Naive thymus-derived CD4-positive, alpha-beta T cell (primary cell): ENCODE results near the gene SELENOO. TPM values are rescaled to one million over a fixed set of nuclear protein-coding genes. Genes with fewer than 3 reads are reported as not detected.
A peak's percentile ranks its signal among the peaks of the same experiment; 100 is the strongest.

Experiments
- ATAC-seq: fragments of 150-1000 bp; cut with Tn5 transposase; 2 replicates; pipeline ENCODE4 v1.10.0; 2021; ENCODE audit warnings: mild to moderate bottlenecking, moderate library complexity
- CTCF ChIA-PET: fragments of 350-600 bp; sonication (Branson Sonifier 250); formaldehyde crosslinking; loops from one replicate; lab custom pipeline; 2021; ENCODE audit warnings: antibody characterized with exemption; lab: Charles Lee
- POLR2A ChIA-PET: fragments of 350-600 bp; sonication (Branson Sonifier 250); formaldehyde crosslinking; loops from one replicate; lab custom pipeline; 2021; ENCODE audit warnings: antibody characterized with exemption, inconsistent platforms; lab: Charles Lee
- DNase-seq, 9 donors: peaks; one replicate each; pipeline versions ENCODE4 v3.0.0 to v3.0.0-alpha.2; 2020 to 2022; ENCODE audit warnings: mixed read lengths in 1 of 9
- H3K27ac ChIP-seq: one replicate; pipeline ENCODE4 v1.7.0; 2013; ENCODE audit warnings: mild to moderate bottlenecking, low read depth, low read length, moderate library complexity
- H3K27me3 ChIP-seq, 2 donors: one replicate each; pipeline ENCODE4 v1.7.0; 2013; ENCODE audit warnings: low read length in 2 of 2, mild to moderate bottlenecking in 2 of 2, moderate library complexity in 2 of 2; ENCODE audit not compliant: control insufficient read depth in 2 of 2, insufficient read depth in 2 of 2
- H3K36me3 ChIP-seq, 3 experiments: 1 replicate in 2 of 3; 2 replicates in 1 of 3; pipeline ENCODE4 v1.7.0; 2013; ENCODE audit warnings: low read length in 3 of 3, mild to moderate bottlenecking in 3 of 3, moderate library complexity in 1 of 3; ENCODE audit not compliant: insufficient read depth in 3 of 3, control insufficient read depth in 2 of 3
- H3K4me1 ChIP-seq, 2 donors: one replicate each; pipeline ENCODE4 v1.7.0; 2013; ENCODE audit warnings: low read length in 2 of 2, mild to moderate bottlenecking in 2 of 2, moderate library complexity in 1 of 2; ENCODE audit not compliant: control insufficient read depth in 2 of 2, insufficient read depth in 2 of 2
- H3K4me3 ChIP-seq: 2 replicates; pipeline ENCODE4 v1.7.0; 2013; ENCODE audit warnings: mild to moderate bottlenecking, low read length
- H3K9me3 ChIP-seq, 3 experiments: 1 replicate in 2 of 3; 2 replicates in 1 of 3; pipeline ENCODE4 v1.7.0; 2013; ENCODE audit warnings: low read length in 3 of 3; ENCODE audit not compliant: control insufficient read depth in 2 of 3
- H3K27ac Mint-ChIP-seq, 9 donors: one replicate each; pipeline ENCODE4 v1.8.0; 2020 to 2022; ENCODE audit warnings: mixed read lengths in 9 of 9, mild to moderate bottlenecking in 8 of 9, moderate library complexity in 5 of 9, inconsistent platforms in 2 of 9
- H3K27me3 Mint-ChIP-seq, 5 donors: one replicate each; pipeline ENCODE4 v1.8.0; 2021 to 2022; ENCODE audit warnings: mixed read lengths in 5 of 5, mild to moderate bottlenecking in 1 of 5
- H3K36me3 Mint-ChIP-seq, 5 donors: one replicate each; pipeline ENCODE4 v1.8.0; 2020 to 2022; ENCODE audit warnings: mixed read lengths in 5 of 5, mild to moderate bottlenecking in 3 of 5, inconsistent platforms in 1 of 5
- H3K4me1 Mint-ChIP-seq, 7 donors: one replicate each; pipeline ENCODE4 v1.8.0; 2020 to 2022; ENCODE audit warnings: mixed read lengths in 7 of 7, mild to moderate bottlenecking in 3 of 7, inconsistent platforms in 1 of 7
- H3K4me3 Mint-ChIP-seq, 10 donors: one replicate each; pipeline ENCODE4 v1.8.0; 2020 to 2022; ENCODE audit warnings: mild to moderate bottlenecking in 10 of 10, mixed read lengths in 10 of 10, moderate library complexity in 6 of 10, inconsistent platforms in 2 of 10
- H3K9me3 Mint-ChIP-seq, 11 donors: one replicate each; pipeline ENCODE4 v1.8.0; 2020 to 2022; ENCODE audit warnings: mixed read lengths in 11 of 11, mild to moderate bottlenecking in 4 of 11, inconsistent platforms in 1 of 11, moderate library complexity in 1 of 11
- intact Hi-C, 2 donors: fragments of 100-400 bp; cut with micrococcal nuclease; formaldehyde crosslinking; loops; one replicate each; pipeline ENCODE4 v1.15.1; 2023
- polyA plus RNA-seq, 2 donors: library from polyadenylated mRNA; unstranded; fragments of 300-500 nt; fragmentation: Illumina TruSeq; gene quantifications; one replicate each; pipeline ENCODE4 v1.2.3, GENCODE V29; 2021
- total RNA-seq, 6 experiments: library from RNA in 5 of 6; stranded (reverse) in 5 of 6; gene quantifications; 1 replicate in 5 of 6; 2 replicates in 1 of 6; pipeline ENCODE4 v1.2.3 and lab custom pipeline; 2021 to 2026

SELENOO gene
- total and polyA plus RNA-seq, 7 experiments from 2014 or later = 3.4 to 36.6 (median 30.6) TPM

DNA sequence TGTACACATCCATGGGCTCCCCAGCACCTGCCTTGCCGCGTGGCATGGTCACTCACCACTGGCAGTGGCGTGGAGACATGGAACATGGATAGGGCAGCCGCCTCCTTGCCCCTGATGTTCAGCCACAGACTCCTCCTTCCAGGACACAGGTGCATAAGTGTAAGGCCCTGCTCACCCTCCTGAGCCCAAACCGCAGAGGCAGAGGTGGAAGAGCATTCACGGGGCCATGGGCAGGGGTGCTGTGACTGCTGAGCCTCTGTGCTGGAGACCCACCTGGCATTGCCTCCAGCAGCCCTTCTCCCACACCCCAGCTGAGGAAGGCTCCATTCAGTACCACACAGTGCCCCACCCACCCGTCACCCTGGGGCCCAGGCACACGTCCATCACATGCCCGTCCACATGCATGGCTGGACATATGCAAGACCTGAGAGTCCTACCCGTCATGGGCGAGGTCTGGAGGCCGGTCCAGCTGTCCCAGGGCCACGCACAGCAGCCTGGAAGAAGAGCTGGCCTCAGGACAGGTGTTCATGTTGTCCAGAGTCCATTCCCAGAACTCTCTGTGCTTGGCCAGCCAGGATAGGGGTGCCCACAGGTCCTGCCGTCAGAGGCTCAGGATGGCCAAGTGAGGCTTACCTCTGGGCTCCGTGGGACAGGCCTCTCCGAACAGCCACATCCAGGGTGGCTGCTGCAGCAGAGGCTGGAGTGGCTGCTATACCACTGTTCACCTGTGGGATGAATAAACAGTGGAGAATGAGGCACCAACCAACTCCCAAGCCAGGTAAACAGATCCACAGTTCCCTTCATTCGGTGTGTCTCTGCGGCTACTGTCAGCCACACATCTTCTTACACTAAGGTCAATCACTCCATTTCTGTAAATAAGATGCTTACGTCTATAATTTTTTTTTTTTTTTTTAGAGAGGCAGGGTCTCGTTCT, 45.7 kb downstream of the SELENOO start:
- H3K27me3 Mint-ChIP-seq = no peaks in the 10 kb centered on the region
- CTCF ChIA-PET = no interaction called here
- no peak overlapping the region for H3K4me3 ChIP-seq

DNA sequence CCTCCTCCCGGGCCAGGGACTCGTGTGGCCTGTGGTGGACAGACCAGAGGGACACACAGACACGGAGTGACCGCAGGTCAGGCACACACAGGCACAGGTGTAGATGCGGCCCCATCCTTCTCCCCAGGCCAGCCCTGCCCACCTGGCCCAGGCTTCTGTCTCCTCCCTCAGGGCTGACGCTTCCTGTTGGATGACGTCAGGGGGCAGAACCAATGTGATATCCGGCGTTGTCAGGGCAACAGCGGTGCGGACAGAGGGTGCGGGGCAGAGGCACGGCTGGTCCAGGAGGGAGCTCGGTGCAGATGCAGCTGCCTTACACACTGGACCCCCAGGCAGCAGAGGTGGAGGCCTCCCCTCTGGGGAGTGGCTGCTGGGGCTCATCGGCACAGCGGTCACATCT, 46.9 kb downstream of the SELENOO start:
- Mint-ChIP-seq H3K27me3 (no peaks in the 10 kb centered on the region), H3K4me1 (peaks cover 10 to 42% (median 28%) of the 10 kb centered on the region in 7 donors), H3K36me3 (peaks cover 0 to 6% (median 3%) of the 10 kb centered on the region in 5 donors), H3K27ac (peak overlapping the region in 5 of 9 donors; percentile 38 to 91 (median 63)), H3K9me3 (no peaks in the 10 kb centered on the region), H3K4me3 (peak overlapping the region in 7 of 10 donors; percentile 29 to 75 (median 52))
- H3K4me1 ChIP-seq = peaks cover 37 to 57% of the 10 kb centered on the region in 2 donors
- CTCF ChIA-PET = no interaction called here
- peak; percentile 4 for ATAC-seq
- H3K27me3 ChIP-seq = no peaks in the 10 kb centered on the region
- H3K27ac ChIP-seq = no peak overlapping the region
- DNase-seq = peak in 1 of 9 donors; percentile 35
- intact Hi-C loops = no loop called here
- no peaks in the 10 kb centered on the region for H3K9me3 ChIP-seq
- POLR2A ChIA-PET = interaction anchor here (0.9 to 1.2 kb wide), 2 partner anchors 261 to 373 kb away, joined by 3 read pairs; no protein-coding TSS in a partner anchor
- H3K36me3 ChIP-seq = peaks cover 0 to 38% (median 0%) of the 10 kb centered on the region in 3 experiments
- no peak overlapping the region for H3K4me3 ChIP-seq

More for the DNA sequence above, 45.7 kb downstream of the SELENOO start:
- no peaks in the 10 kb centered on the region for H3K27me3 ChIP-seq
- H3K4me1 ChIP-seq = peaks cover 46 to 63% of the 10 kb centered on the region in 2 donors
- Mint-ChIP-seq H3K27ac (peak overlapping the region in 5 of 9 donors; percentile 38 to 70 (median 49)), H3K4me1 (peaks cover 14 to 55% (median 38%) of the 10 kb centered on the region in 7 donors), H3K4me3 (peak overlapping the region in 9 of 10 donors; percentile 29 to 100 (median 66)), H3K9me3 (no peaks in the 10 kb centered on the region), H3K36me3 (peaks cover 0 to 6% (median 3%) of the 10 kb centered on the region in 5 donors)
- H3K36me3 ChIP-seq = peaks cover 0 to 38% (median 0%) of the 10 kb centered on the region in 3 experiments
- ATAC-seq = no peak
- DNase-seq = no peak
- no peaks in the 10 kb centered on the region for H3K9me3 ChIP-seq
- POLR2A ChIA-PET = interaction anchor here (0.8 to 2.6 kb wide), 4 partner anchors 56 to 374 kb away, joined by 3 to 14 read pairs (median 4); partner anchors contain the start of gene SCO2
- intact Hi-C loops = no loop called here
- H3K27ac ChIP-seq = no peak overlapping the region

DNA sequence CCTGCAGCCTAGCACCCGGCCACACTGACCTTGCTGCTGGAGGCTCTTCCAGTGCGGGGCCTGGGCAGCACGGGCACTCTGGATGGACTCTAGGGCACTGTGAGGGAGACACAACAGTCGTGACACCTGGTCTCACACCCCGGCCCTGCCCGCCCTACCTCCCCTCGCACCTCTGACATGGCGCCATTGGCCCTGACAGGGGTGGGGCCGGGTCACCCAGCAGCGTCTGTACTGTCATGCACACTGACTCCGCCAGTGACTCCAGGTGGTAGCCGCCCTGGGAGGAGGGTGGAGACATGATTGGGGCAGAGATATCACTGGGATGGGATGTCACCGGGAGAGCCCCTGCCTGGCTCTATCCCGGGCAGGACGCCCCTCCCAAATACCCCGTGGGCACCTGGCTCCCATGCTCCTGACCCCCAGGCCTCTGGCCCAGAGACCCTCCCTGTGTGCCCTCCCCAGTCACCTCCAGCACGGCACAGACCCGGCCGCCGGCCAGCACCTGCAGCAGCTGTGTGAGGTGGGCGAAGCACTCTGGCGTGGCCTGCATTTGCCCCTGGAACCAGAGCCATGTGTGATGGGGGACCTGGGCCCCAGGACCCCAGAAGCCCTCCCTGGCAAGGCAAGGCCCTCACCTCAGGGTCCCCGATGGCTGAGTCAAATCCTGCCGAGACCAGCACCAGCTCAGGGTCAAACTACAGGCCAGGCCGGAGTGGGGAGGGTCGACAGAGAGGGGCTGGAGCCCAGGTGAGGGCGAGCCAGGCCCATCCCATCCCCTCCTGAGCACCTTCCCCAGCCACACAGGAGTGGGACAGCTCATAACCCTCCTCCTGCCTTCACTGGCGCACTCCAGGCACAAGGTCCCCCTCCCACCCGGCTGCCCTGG, 47.6 kb downstream of the SELENOO start:
- Mint-ChIP-seq H3K9me3 (no peaks in the 10 kb centered on the region), H3K36me3 (peaks cover 0 to 6% (median 3%) of the 10 kb centered on the region in 5 donors), H3K27ac (peak overlapping the region in 4 of 9 donors; percentile 38 to 91 (median 61)), H3K4me1 (peaks cover 10 to 38% (median 26%) of the 10 kb centered on the region in 7 donors), H3K27me3 (no peaks in the 10 kb centered on the region), H3K4me3 (peak overlapping the region in 5 of 10 donors; percentile 52 to 75 (median 52))
- H3K36me3 ChIP-seq = peaks cover 0 to 38% (median 0%) of the 10 kb centered on the region in 3 experiments
- intact Hi-C loops = no loop called here
- peaks cover 36 to 50% of the 10 kb centered on the region in 2 donors for H3K4me1 ChIP-seq
- ATAC-seq (no peak), DNase-seq (no peak)
- no peak overlapping the region for H3K4me3 ChIP-seq
- CTCF ChIA-PET = no interaction called here
- H3K27me3 ChIP-seq = no peaks in the 10 kb centered on the region
- POLR2A ChIA-PET = interaction anchor here (0.6 to 1.2 kb wide), 3 partner anchors 60 to 373 kb away, joined by 3 to 4 read pairs (median 3); no protein-coding TSS in a partner anchor
- H3K27ac ChIP-seq = no peak overlapping the region
- no peaks in the 10 kb centered on the region for H3K9me3 ChIP-seq

DNA sequence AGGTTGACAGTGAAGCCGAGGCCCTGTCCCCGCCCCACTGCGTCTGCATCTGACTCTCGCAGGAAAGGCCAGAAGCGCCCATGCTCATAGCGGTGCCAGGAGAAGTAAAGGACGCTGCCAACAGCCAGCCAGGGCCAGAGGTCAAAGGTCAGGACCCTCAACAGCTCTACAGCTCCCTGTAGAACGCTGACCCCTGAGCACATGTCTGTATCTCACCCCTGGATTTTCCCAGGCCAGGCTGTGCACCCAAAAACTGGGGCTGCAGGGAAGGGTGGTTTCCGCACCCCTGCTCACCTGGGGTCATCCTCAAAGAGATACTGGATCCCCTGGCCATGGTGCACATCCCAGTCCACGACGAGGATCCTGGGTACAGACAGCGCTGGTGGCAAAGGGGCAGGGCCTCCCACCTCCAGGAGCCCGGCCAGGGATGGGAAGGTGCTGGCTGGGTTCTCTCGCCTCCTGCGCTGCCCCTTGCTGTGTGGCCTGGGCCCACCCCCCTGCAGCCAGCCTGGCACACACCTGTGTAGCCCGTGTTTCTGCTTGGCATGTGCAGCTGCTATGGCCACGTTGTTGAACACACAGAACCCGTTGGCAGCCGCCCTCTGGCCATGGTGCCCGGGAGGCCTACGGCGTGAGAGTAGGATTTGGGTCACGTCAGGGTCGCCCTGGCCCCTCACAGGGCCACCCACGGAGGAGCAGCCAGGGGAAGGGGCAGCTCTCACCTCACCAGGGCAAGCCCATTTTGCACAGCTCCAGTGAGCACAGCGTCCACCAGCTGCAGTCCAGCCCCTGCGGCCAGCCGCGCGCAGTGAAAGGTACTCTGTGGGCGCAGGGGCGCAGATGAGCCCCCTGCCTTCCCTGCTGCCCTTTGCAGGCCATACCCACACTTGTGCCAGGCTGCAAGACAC, 48.8 kb downstream of the SELENOO start:
- no peak for DNase-seq
- Mint-ChIP-seq H3K4me1 (peaks cover 10 to 30% (median 22%) of the 10 kb centered on the region in 7 donors), H3K36me3 (peaks cover 0 to 6% (median 3%) of the 10 kb centered on the region in 5 donors), H3K27me3 (no peaks in the 10 kb centered on the region), H3K27ac (peak overlapping the region in 2 of 9 donors; percentile 54 to 66), H3K9me3 (no peaks in the 10 kb centered on the region), H3K4me3 (peak overlapping the region; percentile 61 to 88 (median 80))
- Histone ChIP-seq H3K27ac (no peak overlapping the region), H3K27me3 (no peaks in the 10 kb centered on the region), H3K4me3 (peak overlapping the region; percentile 71), H3K36me3 (peaks cover 0 to 36% (median 0%) of the 10 kb centered on the region in 3 experiments), H3K9me3 (no peaks in the 10 kb centered on the region), H3K4me1 (peaks cover 29 to 43% of the 10 kb centered on the region in 2 donors)
- ATAC-seq = no peak
- intact Hi-C loops = loop anchor here (5.0 kb wide), 2 partner anchors 63 to 278 kb away; partner anchors contain the start of gene SCO2 (in 1 of the 2)
- CTCF ChIA-PET = interaction anchor here (0.9 to 2.2 kb wide), 3 partner anchors 7 to 248 kb away, joined by 3 to 7 read pairs (median 5); no protein-coding TSS in a partner anchor
- POLR2A ChIA-PET = interaction anchor here (1.1 to 3.6 kb wide), 6 partner anchors 59 to 372 kb away, joined by 4 to 24 read pairs (median 8); partner anchors contain the start of gene NCAPH2

DNA sequence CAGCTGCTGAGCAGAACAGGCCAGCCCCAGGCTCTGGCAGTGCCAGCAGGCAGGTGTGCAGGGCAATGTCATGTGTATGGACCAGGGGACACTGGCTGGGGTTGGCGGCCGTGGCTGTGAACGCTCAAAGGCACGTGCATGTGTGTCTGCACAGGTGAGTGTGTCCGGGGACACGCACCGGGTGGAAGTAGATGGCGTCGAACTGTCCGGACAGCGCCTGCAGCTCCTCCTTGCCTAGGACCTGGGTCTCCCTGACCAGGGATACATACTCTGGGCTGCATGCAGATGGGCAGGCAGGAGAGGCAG, 49.4 kb downstream of the SELENOO start:
- ChIA-PET CTCF (interaction anchor here (0.9 to 2.2 kb wide), 4 partner anchors 7 to 370 kb away, joined by 3 to 10 read pairs (median 6); no protein-coding TSS in a partner anchor), POLR2A (interaction anchor here (1.0 to 3.6 kb wide), 9 partner anchors 9 to 371 kb away, joined by 3 to 24 read pairs (median 8); partner anchors contain the start of genes NCAPH2 and SCO2)
- Mint-ChIP-seq H3K4me3 (peak overlapping the region; percentile 61 to 88 (median 80)), H3K27me3 (no peaks in the 10 kb centered on the region), H3K27ac (peak overlapping the region in 3 of 9 donors; percentile 54 to 69 (median 66)), H3K36me3 (peaks cover 0 to 3% (median 0%) of the 10 kb centered on the region in 5 donors), H3K4me1 (peaks cover 4 to 26% (median 17%) of the 10 kb centered on the region in 7 donors), H3K9me3 (no peaks in the 10 kb centered on the region)
- Histone ChIP-seq H3K27ac (peak overlapping the region; percentile 71), H3K27me3 (no peaks in the 10 kb centered on the region), H3K4me1 (peaks cover 29 to 43% of the 10 kb centered on the region in 2 donors), H3K9me3 (no peaks in the 10 kb centered on the region), H3K4me3 (peak overlapping the region; percentile 71), H3K36me3 (peaks cover 0 to 34% (median 0%) of the 10 kb centered on the region in 3 experiments)
- intact Hi-C loops = loop anchor here (5.0 kb wide), 2 partner anchors 62 to 277 kb away; partner anchors contain the start of gene SCO2 (in 1 of the 2)
- DNase-seq (no peak), ATAC-seq (no peak)
